Activated T-cell treated with anti-CD3 and anti-CD28 coated beads, Interleukin-2, amount 50 U/mL, for 4 hours (primary cell): Measurements from ENCODE around the gene S100A8. TPM values are rescaled to one million over a fixed set of nuclear protein-coding genes. Genes with fewer than 3 reads are reported as not detected.

Source experiments
- ATAC-seq, 2 donors: fragments of 200-7000 bp; cut with Tn5 transposase; one replicate each; pipeline ENCODE4 v1.10.0; 2021
- DNase-seq: peaks from one replicate; pipeline ENCODE4 v3.0.0-alpha.2; 2020
- H3K27me3 Mint-ChIP-seq: one replicate; pipeline ENCODE4 v1.8.0; 2021; ENCODE audit warnings: low read depth, mixed read lengths
- H3K36me3 Mint-ChIP-seq: one replicate; pipeline ENCODE4 v1.8.0; 2022; ENCODE audit warnings: mixed read lengths; ENCODE audit not compliant: insufficient read depth
- H3K4me1 Mint-ChIP-seq: one replicate; pipeline ENCODE4 v1.8.0; 2021; ENCODE audit warnings: low read depth, mixed read lengths
- H3K4me3 Mint-ChIP-seq: one replicate; pipeline ENCODE4 v1.8.0; 2021; ENCODE audit warnings: mild to moderate bottlenecking, moderate library complexity, mixed read lengths
- H3K9me3 Mint-ChIP-seq: one replicate; pipeline ENCODE4 v1.8.0; 2021; ENCODE audit warnings: mixed read lengths
- total RNA-seq, 3 donors: library from RNA; stranded (reverse); gene quantifications; one replicate each; pipeline ENCODE4 v1.2.1, GENCODE V29; 2021

Gene S100A8
- total RNA-seq, 3 donors from 2014 or later: not detected

DNA sequence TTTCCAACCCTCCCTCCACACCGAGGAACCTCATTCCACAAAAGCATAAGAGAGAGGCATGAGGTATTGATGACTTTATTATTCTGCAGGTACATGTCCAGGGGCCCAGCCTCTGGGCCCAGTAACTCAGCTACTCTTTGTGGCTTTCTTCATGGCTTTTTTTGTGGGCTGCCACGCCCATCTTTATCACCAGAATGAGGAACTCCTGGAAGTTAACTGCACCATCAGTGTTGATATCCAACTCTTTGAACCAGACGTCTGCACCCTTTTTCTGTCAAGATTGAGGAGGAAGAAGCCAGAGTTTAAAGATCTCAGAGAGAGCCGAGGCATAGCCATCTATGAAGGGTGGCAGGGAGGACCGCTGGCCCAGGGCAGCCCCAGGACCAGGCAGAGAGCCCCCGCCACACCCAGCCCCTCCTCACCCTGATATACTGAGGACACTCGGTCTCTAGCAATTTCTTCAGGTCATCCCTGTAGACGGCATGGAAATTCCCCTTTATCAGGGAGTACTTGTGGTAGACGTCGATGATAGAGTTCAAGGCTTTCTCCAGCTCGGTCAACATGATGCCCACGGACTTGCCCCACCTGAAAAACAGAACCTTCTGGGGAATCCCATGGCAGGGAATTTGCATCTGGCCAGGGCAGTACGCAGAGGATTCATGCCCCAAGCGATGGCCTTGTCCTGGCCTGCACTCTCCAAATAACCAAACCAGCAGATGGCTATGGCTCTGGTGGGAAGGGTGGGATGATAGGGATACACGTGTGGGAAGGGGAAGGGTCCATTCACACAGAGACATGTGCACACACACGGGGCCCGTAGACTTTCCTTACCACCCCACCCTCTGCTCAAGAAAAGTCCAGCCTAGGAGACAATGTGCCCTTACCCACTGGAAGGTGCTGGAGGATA, 647 bp downstream of the S100A8 start:
- Mint-ChIP-seq H3K36me3 (no peaks in the 10 kb centered on the region), H3K4me3 (no peak overlapping the region), H3K9me3 (no peaks in the 10 kb centered on the region), H3K27me3 (peaks cover 28% of the 10 kb centered on the region), H3K4me1 (no peaks in the 10 kb centered on the region)
- DNase-seq (no peak), ATAC-seq (no peak)

GRCh38 chr1:153389401-153389800, 1.5 kb downstream of the S100A8 start:
- Mint-ChIP-seq H3K27me3 (peaks cover 30% of the 10 kb centered on the region), H3K4me3 (no peak overlapping the region), H3K9me3 (no peaks in the 10 kb centered on the region), H3K36me3 (no peaks in the 10 kb centered on the region), H3K4me1 (no peaks in the 10 kb centered on the region)
- ATAC-seq: no peak
- DNase-seq: no peak

DNA sequence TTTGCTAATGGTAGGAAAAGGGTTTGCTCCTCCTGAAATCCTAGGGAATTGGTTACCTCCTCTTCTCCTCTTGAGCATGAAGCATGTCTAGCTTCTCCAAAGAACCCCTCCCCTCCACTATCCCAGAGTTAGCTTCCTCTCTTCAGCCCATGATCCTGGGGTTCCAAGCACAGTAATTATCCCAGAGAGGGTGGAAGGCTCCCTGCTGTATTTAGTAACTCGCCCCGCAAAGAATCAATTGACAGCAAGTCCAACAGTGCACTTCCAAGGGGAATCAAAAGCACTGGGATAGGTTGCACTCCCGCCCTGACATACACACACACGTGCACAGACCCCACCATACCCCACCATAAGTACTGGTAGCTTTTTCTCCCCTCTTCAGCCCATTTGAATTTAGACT, 3.1 kb downstream of the S100A8 start:
- DNase-seq (no peak), ATAC-seq (no peak)
- Mint-ChIP-seq H3K36me3 (no peaks in the 10 kb centered on the region), H3K4me1 (no peaks in the 10 kb centered on the region), H3K9me3 (peaks cover under 1% of the 10 kb centered on the region), H3K4me3 (no peak overlapping the region), H3K27me3 (peaks cover 24% of the 10 kb centered on the region)

GRCh38 chr1:153387001-153387400, 3.9 kb downstream of the S100A8 start:
- H3K27me3 Mint-ChIP-seq: peaks cover 30% of the 10 kb centered on the region
- H3K4me3 Mint-ChIP-seq: no peak overlapping the region
- no peaks in the 10 kb centered on the region for H3K36me3 Mint-ChIP-seq
- H3K4me1 Mint-ChIP-seq: no peaks in the 10 kb centered on the region
- no peak for ATAC-seq
- peaks cover 8% of the 10 kb centered on the region for H3K9me3 Mint-ChIP-seq
- DNase-seq: no peak

GRCh38 chr1:153386500-153386901, 4.4 kb downstream of the S100A8 start:
- Mint-ChIP-seq H3K36me3 (no peaks in the 10 kb centered on the region), H3K27me3 (peaks cover 34% of the 10 kb centered on the region), H3K4me3 (no peak overlapping the region), H3K4me1 (no peaks in the 10 kb centered on the region), H3K9me3 (peaks cover 13% of the 10 kb centered on the region)
- DNase-seq (no peak), ATAC-seq (no peak)

DNA sequence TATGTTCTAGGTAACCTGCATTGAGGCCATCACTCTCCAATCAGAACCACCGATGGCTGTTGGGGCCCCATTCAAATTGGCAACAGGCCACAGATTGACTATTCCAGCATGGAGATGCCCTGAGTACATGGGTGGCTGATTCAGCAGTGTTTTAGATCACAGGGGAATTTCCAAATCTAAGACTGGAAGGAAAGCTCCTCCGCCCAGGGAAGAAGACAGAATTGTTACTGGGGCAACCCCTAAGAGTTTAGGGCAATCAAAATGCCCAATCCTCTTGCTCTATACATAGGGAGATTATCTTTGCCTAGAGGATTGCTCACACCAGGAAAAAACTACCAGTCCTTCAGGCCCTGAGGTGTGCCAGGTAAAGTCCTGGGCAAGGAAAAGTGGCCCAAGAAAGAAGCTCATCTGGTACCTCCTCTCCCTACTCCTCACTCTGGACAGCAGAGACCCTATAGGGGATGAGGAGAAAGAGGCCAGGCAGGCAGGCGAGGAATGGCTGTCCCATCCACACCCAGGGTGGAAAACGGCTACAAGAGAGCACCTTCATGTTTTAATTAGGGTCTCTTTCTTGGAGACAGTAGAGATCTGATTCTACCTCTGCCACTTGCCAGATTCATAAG, 5.8 kb downstream of the S100A8 start:
- ATAC-seq (no peak), DNase-seq (no peak)
- Mint-ChIP-seq H3K27me3 (peaks cover 36% of the 10 kb centered on the region), H3K4me1 (no peaks in the 10 kb centered on the region), H3K4me3 (no peak overlapping the region), H3K9me3 (peaks cover 18% of the 10 kb centered on the region), H3K36me3 (no peaks in the 10 kb centered on the region)

DNA sequence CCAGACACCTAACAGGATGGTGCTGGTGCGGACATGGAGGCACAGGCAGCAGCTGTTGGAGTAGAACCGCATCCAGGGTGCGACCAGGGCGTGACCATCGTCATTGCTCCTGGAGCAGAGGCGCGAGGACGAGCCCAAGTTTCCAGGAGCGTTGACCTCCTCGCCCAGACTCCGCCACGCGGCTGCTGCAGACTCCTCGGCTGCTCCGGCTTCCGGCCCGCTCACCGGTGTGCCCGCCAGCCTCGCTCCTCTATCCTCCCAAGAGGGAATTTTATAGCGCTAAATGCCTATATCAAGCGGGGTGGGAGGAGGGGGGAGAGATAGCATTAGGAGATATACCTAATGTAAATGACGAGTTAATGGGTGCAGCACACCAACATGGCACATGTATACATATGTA, 10.2 kb downstream of the S100A8 start:
- H3K36me3 Mint-ChIP-seq: no peaks in the 10 kb centered on the region
- H3K4me1 Mint-ChIP-seq: no peaks in the 10 kb centered on the region
- DNase-seq: no peak
- peaks cover 54% of the 10 kb centered on the region for H3K27me3 Mint-ChIP-seq
- H3K9me3 Mint-ChIP-seq: peaks cover 18% of the 10 kb centered on the region
- ATAC-seq: no peak
- no peak overlapping the region for H3K4me3 Mint-ChIP-seq

DNA sequence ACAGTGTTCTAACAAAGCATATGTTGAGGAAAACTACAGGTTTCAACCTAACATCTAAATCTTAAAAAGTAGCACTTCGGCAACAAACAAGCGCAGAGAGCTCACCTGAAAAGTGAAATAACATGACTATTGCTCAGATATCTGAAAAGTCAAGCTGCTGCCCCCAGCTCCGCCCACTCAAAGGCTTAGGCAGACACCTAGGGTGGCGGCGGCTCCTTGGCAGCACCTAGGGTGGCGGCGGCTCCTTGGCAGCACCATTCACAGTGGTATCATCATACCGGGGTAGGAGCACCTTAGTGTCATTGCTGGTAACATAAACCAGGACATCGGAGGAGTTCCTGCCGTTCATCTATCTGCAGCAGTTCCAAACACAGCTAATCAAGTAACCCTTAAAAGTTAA, 11.3 kb downstream of the S100A8 start:
- no peak for DNase-seq
- no peak for ATAC-seq
- H3K9me3 Mint-ChIP-seq: peaks cover 18% of the 10 kb centered on the region
- no peaks in the 10 kb centered on the region for H3K36me3 Mint-ChIP-seq
- peaks cover 51% of the 10 kb centered on the region for H3K27me3 Mint-ChIP-seq
- no peaks in the 10 kb centered on the region for H3K4me1 Mint-ChIP-seq
- no peak overlapping the region for H3K4me3 Mint-ChIP-seq

DNA sequence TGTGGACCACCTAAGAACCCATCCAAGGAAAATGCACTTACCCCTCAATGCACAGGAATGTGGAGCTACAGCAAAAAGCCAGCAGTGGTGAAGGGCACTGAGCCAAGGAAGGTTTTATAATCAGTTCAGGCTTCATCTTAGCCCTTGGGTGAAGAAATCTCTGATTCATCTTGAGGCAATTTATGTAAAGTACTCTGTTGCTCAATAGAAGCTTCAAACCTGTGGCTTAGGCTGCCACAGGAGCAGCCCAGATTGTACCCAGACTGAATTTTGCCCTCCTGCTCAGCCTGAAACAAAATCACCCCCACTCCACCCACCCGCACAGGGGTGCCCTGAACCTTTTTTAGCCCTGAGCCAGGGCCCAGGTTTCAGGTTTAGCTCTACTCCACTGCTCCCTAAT, 15.4 kb downstream of the S100A8 start, which contains the start of gene S100A12:
Gene S100A12 (minus strand): TSS at position 111 of the 400 bp plus-strand sequence. CDS start 1,029 bp downstream, outside the sequence.
- Mint-ChIP-seq H3K4me1 (no peaks in the 10 kb centered on the region), H3K27me3 (peaks cover 36% of the 10 kb centered on the region), H3K36me3 (no peaks in the 10 kb centered on the region), H3K4me3 (no peak within 1 kb of the TSS), H3K9me3 (no peaks in the 10 kb centered on the region)
- no peak for ATAC-seq
- no peak for DNase-seq

- Mint-ChIP-seq H3K27me3 (peaks cover 34% of the 10 kb centered on the region), H3K4me3 (no peak overlapping the region), H3K36me3 (no peaks in the 10 kb centered on the region), H3K4me1 (no peaks in the 10 kb centered on the region), H3K9me3 (no peaks in the 10 kb centered on the region)
- ATAC-seq: no peak
- DNase-seq: no peak
These were observed 16.8 kb downstream of the S100A8 start for GRCh38 chr1:153374071-153374470.

GRCh38 chr1:153372571-153372970, 18.3 kb downstream of the S100A8 start:
- Mint-ChIP-seq H3K27me3 (peaks cover 23% of the 10 kb centered on the region), H3K36me3 (no peaks in the 10 kb centered on the region)

GRCh38 chr1:153371231-153371630, 19.6 kb downstream of the S100A8 start:
- Mint-ChIP-seq H3K9me3 (no peaks in the 10 kb centered on the region), H3K27me3 (peaks cover 11% of the 10 kb centered on the region), H3K4me1 (no peaks in the 10 kb centered on the region), H3K36me3 (no peaks in the 10 kb centered on the region), H3K4me3 (no peak overlapping the region)
- DNase-seq: no peak
- no peak for ATAC-seq

More at GRCh38 chr1:153372571-153372970, 18.3 kb downstream of the S100A8 start:
- H3K4me3 Mint-ChIP-seq: no peak overlapping the region
- H3K4me1 Mint-ChIP-seq: no peaks in the 10 kb centered on the region
- H3K9me3 Mint-ChIP-seq: no peaks in the 10 kb centered on the region
- no peak for DNase-seq
- ATAC-seq: no peak

GRCh38 chr1:153370146-153370545, 20.7 kb downstream of the S100A8 start:
- ATAC-seq (no peak), DNase-seq (no peak)
- Mint-ChIP-seq H3K4me1 (no peaks in the 10 kb centered on the region), H3K4me3 (no peak overlapping the region), H3K9me3 (no peaks in the 10 kb centered on the region), H3K27me3 (peaks cover 11% of the 10 kb centered on the region), H3K36me3 (no peaks in the 10 kb centered on the region)

GRCh38 chr1:153368495-153368894, 22.4 kb downstream of the S100A8 start:
- H3K27me3 Mint-ChIP-seq: peaks cover 10% of the 10 kb centered on the region
- ATAC-seq: no peak

GRCh38 chr1:153367090-153367489, 23.8 kb downstream of the S100A8 start:
- Mint-ChIP-seq H3K9me3 (no peaks in the 10 kb centered on the region), H3K4me3 (no peak overlapping the region), H3K36me3 (no peaks in the 10 kb centered on the region), H3K27me3 (peaks cover 8% of the 10 kb centered on the region), H3K4me1 (no peaks in the 10 kb centered on the region)
- no peak for ATAC-seq
- no peak for DNase-seq

More at GRCh38 chr1:153368495-153368894, 22.4 kb downstream of the S100A8 start:
- Mint-ChIP-seq H3K9me3 (no peaks in the 10 kb centered on the region), H3K36me3 (no peaks in the 10 kb centered on the region), H3K4me3 (no peak overlapping the region), H3K4me1 (no peaks in the 10 kb centered on the region)
- no peak for DNase-seq
